ENCODE data around the gene KCNK15. TPM values are rescaled to one million over a fixed set of nuclear protein-coding genes. Genes with fewer than 3 reads are reported as not detected.

The KCNK15 gene
- total RNA-seq, 4 donors from 2014 or later = 2.5 to 5.1 (median 3.4) TPM

GRCh38 chr20:44707018-44707579, 38.6 kb upstream of the KCNK15 start:
- DNase-seq = no peak
- 88 to 94% methylated on average over 5 of the region's 5 CpGs for WGBS, 2 donors
- TF ChIP-seq POLR2A (IDR thresholded peaks at IDR 0.05) (no peak), CTCF (IDR thresholded peaks at IDR 0.05) (no peak)
- Histone ChIP-seq H3K27ac (no peak overlapping the region), H3K9me3 (no peaks in the 10 kb centered on the region), H3K36me3 (no peaks in the 10 kb centered on the region), H3K4me3 (replicated peaks in 1 of 3) (no peak overlapping the region), H3K4me1 (peaks cover 0 to 22% of the 10 kb centered on the region in 2 donors), H3K27me3 (no peaks in the 10 kb centered on the region)
- intact Hi-C loops (cut with DNase I) = no loop called here

- TF ChIP-seq POLR2A (IDR thresholded peaks at IDR 0.05) = no peak
- TF ChIP-seq CTCF (IDR thresholded peaks at IDR 0.05) = no peak
- Histone ChIP-seq H3K4me1 (peaks cover 3 to 12% of the 10 kb centered on the region in 2 donors), H3K27me3 (no peaks in the 10 kb centered on the region), H3K9me3 (no peaks in the 10 kb centered on the region), H3K27ac (no peak overlapping the region), H3K36me3 (no peaks in the 10 kb centered on the region), H3K4me3 (replicated peaks in 1 of 3) (no peak overlapping the region)
- intact Hi-C loops (cut with DNase I) = no loop called here
- DNase-seq = no peak
- 84 to 86% methylated on average over 11 of the region's 11 CpGs for WGBS, 2 donors
Measured at GRCh38 chr20:44709380-44709779, 36.3 kb upstream of the KCNK15 start.

- Histone ChIP-seq H3K9me3 (no peaks in the 10 kb centered on the region), H3K4me3 (replicated peaks in 1 of 3) (no peak overlapping the region), H3K4me1 (peaks cover 7 to 16% of the 10 kb centered on the region in 2 donors), H3K27ac (no peak overlapping the region), H3K27me3 (no peaks in the 10 kb centered on the region), H3K36me3 (no peaks in the 10 kb centered on the region)
- TF ChIP-seq POLR2A (IDR thresholded peaks at IDR 0.05) (no peak), CTCF (IDR thresholded peaks at IDR 0.05) (no peak)
- intact Hi-C loops (cut with DNase I) = no loop called here
- no peak for DNase-seq
- WGBS, 2 donors = 92 to 94% methylated on average over 9 of the region's 9 CpGs
Measured at GRCh38 chr20:44709797-44710196, 35.9 kb upstream of the KCNK15 start.

- Histone ChIP-seq H3K36me3 (no peaks in the 10 kb centered on the region), H3K27ac (no peak overlapping the region), H3K9me3 (no peaks in the 10 kb centered on the region), H3K4me1 (peaks cover 9 to 17% of the 10 kb centered on the region in 2 donors), H3K27me3 (no peaks in the 10 kb centered on the region), H3K4me3 (replicated peaks in 1 of 3) (no peak overlapping the region)
- WGBS, 2 donors = 86 to 92% methylated on average over 8 of the region's 8 CpGs
- intact Hi-C loops (cut with DNase I) = no loop called here
- no peak for TF ChIP-seq POLR2A (IDR thresholded peaks at IDR 0.05)
- no peak for TF ChIP-seq CTCF (IDR thresholded peaks at IDR 0.05)
- no peak for DNase-seq
Measured at GRCh38 chr20:44711237-44711636, 34.4 kb upstream of the KCNK15 start.

GRCh38 chr20:44714102-44714700, 31.5 kb upstream of the KCNK15 start:
- Histone ChIP-seq H3K4me1 (peaks cover 9 to 11% of the 10 kb centered on the region in 2 donors), H3K27me3 (no peaks in the 10 kb centered on the region), H3K27ac (peak overlapping the region in 2 of 3 donors; percentile 30 to 49), H3K9me3 (no peaks in the 10 kb centered on the region), H3K36me3 (no peaks in the 10 kb centered on the region), H3K4me3 (replicated peaks in 1 of 3) (no peak overlapping the region)
- 60 to 68% methylated on average over 13 of the region's 13 CpGs for WGBS, 2 donors
- DNase-seq = peak in 1 of 2 donors; percentile 22
- TF ChIP-seq CTCF (IDR thresholded peaks at IDR 0.05) = no peak
- no peak for TF ChIP-seq POLR2A (IDR thresholded peaks at IDR 0.05)
- intact Hi-C loops (cut with DNase I) = no loop called here

Measured in thyroid gland (tissue), 4 donors.